Motor neuron (in vitro differentiated cells): ENCODE data around the gene GLYAT. TPM values are rescaled to one million over a fixed set of nuclear protein-coding genes. Genes with fewer than 3 reads are reported as not detected.
"Not testable (repeated sequence)": the region's sequence is repeated elsewhere in the genome, so short reads cannot be mapped to it uniquely, and the experiment has no call there.

Source experiments
- ATAC-seq, 8 experiments: fragments of 200-7000 bp; cut with Tn5 transposase; replicated peaks in 6 of 8; 2 replicates each; pipeline ENCODE4 v1.8.0; 2021; ENCODE audit warnings: mild to moderate bottlenecking in 8 of 8, moderate library complexity in 8 of 8
- H3K27ac ChIP-seq, 2 donors: fragments of 250-450 bp; sonication (Bioruptor Pico); 2 replicates each; pipeline ENCODE4 v1.9.0; 2021; ENCODE audit warnings: antibody characterized with exemption in 2 of 2, mild to moderate bottlenecking in 2 of 2, moderate library complexity in 1 of 2
- H3K4me1 ChIP-seq, 2 donors: fragments of 250-450 bp; sonication (Bioruptor Pico); replicated peaks in 1 of 2; 2 replicates each; pipeline ENCODE4 v1.6.1; 2021; ENCODE audit warnings: antibody characterized with exemption in 2 of 2, mild to moderate bottlenecking in 2 of 2, moderate library complexity in 1 of 2
- H3K4me3 ChIP-seq, 5 donors: fragments of 250-450 bp; sonication (Bioruptor Pico); 2 replicates each; pipeline ENCODE4 v1.9.0; 2021; ENCODE audit warnings: antibody characterized with exemption in 5 of 5, mild to moderate bottlenecking in 5 of 5, moderate library complexity in 4 of 5
- WGBS, 10 experiments: fragments of 450-650 bp; shearing (Covaris generic); methylation state at CpG; one replicate each; pipeline ENCODE4 v1.0.0; 2022; 5-methylcytosine and 5-hydroxymethylcytosine counted together
- in situ Hi-C, 9 experiments: fragments of 400-800 bp; cut with MboI; loops; one replicate each; pipeline ENCODE4 v1.15.0; 2021; ENCODE audit warnings: low sequenced_read_pairs in 9 of 9, low pct_unique_long_range_greater_than_20kb in 2 of 9; ENCODE audit not compliant: unreplicated experiment in 9 of 9
- total RNA-seq, 8 experiments: library from RNA; unstranded; fragments of 300-600 nt; gene quantifications; 2 replicates each; pipeline versions ENCODE4 v1.2.3 to v1.2.4, GENCODE V29; 2022

Gene GLYAT
- total RNA-seq, 8 experiments from 2014 or later: 0.09 to 0.86 (median 0.36) TPM; not detected in 3

- Histone ChIP-seq H3K27ac (no peak overlapping the region), H3K4me1 (no peaks in the 10 kb centered on the region), H3K4me3 (no peak overlapping the region)
- in situ Hi-C loops: no loop called here
- WGBS, 10 experiments: 29 to 100% (median 86%) methylated on average over 1 to 3 of the region's 3 CpGs; no CpG with 5 or more reads in 3 of the 10 experiments
- no peak for ATAC-seq
Observed at GRCh38 chr11:58739725-58740430, 8.1 kb upstream of the GLYAT start.

- no peak overlapping the region for H3K4me3 ChIP-seq
- ATAC-seq: no peak
- 27 to 85% (median 78%) methylated on average over 1 to 4 of the region's 4 CpGs; no CpG with 5 or more reads in 3 of the 10 experiments for WGBS, 10 experiments
- H3K4me1 ChIP-seq: no peaks in the 10 kb centered on the region
- H3K27ac ChIP-seq: no peak overlapping the region
- in situ Hi-C loops: no loop called here
Observed at GRCh38 chr11:58734681-58735490, 3.1 kb upstream of the GLYAT start.

- H3K4me1 ChIP-seq: no peaks in the 10 kb centered on the region
- no peak overlapping the region for H3K27ac ChIP-seq
- no peak overlapping the region for H3K4me3 ChIP-seq
- in situ Hi-C loops: no loop called here
- peak in 1 of 8 experiments; percentile 25 for ATAC-seq
Observed at GRCh38 chr11:58730507-58731089, 1.1 kb downstream of the GLYAT start.

GRCh38 chr11:58727415-58727797 lies 4.3 kb downstream of the GLYAT start:
- in situ Hi-C loops: no loop called here
- no peak overlapping the region for H3K27ac ChIP-seq
- no peak for ATAC-seq
- no peak overlapping the region for H3K4me3 ChIP-seq
- 0 to 100% (median 83%) methylated on average over 1 to 2 of the region's 2 CpGs; no CpG with 5 or more reads in 2 of the 10 experiments for WGBS, 10 experiments
- H3K4me1 ChIP-seq: no peaks in the 10 kb centered on the region

- no peaks in the 10 kb centered on the region for H3K4me1 ChIP-seq
- no peak for ATAC-seq
- no peak overlapping the region for H3K4me3 ChIP-seq
- WGBS, 10 experiments: 20 to 100% (median 66%) methylated on average over 1 to 2 of the region's 2 CpGs; no CpG with 5 or more reads in 1 of the 10 experiments
- in situ Hi-C loops: no loop called here
- no peak overlapping the region for H3K27ac ChIP-seq
Observed at GRCh38 chr11:58726737-58727414, 4.9 kb downstream of the GLYAT start.

- no peak for ATAC-seq
- in situ Hi-C loops: no loop called here
- no peak overlapping the region for H3K4me3 ChIP-seq
- no peak overlapping the region for H3K27ac ChIP-seq
- H3K4me1 ChIP-seq: no peaks in the 10 kb centered on the region
- WGBS, 10 experiments: 10 to 93% (median 72%) methylated on average over 1 to 2 of the region's 2 CpGs
Observed at GRCh38 chr11:58719406-58720117, 12.2 kb downstream of the GLYAT start.

- Histone ChIP-seq H3K4me1 (no peaks in the 10 kb centered on the region), H3K4me3 (no peak overlapping the region), H3K27ac (no peak overlapping the region)
- WGBS, 10 experiments: 0 to 57% (median 25%) methylated on average over 1 of the region's 1 CpG; no CpG with 5 or more reads in 6 of the 10 experiments
- ATAC-seq: no peak
- in situ Hi-C loops: no loop called here
Observed at GRCh38 chr11:58712531-58712930, 19.2 kb downstream of the GLYAT start.

GRCh38 chr11:58711832-58712231 lies 19.9 kb downstream of the GLYAT start:
- in situ Hi-C loops: no loop called here
- Histone ChIP-seq H3K4me3 (no peak overlapping the region), H3K4me1 (no peaks in the 10 kb centered on the region), H3K27ac (no peak overlapping the region)
- WGBS, 10 experiments: 0 to 100% (median 78%) methylated on average over 1 to 2 of the region's 2 CpGs
- no peak for ATAC-seq

- Histone ChIP-seq H3K27ac (no peak overlapping the region), H3K4me1 (no peaks in the 10 kb centered on the region), H3K4me3 (no peak overlapping the region)
- in situ Hi-C loops: no loop called here
- no peak for ATAC-seq
- 6 to 95% (median 82%) methylated on average over 1 to 3 of the region's 3 CpGs; no CpG with 5 or more reads in 1 of the 10 experiments for WGBS, 10 experiments
Observed at GRCh38 chr11:58707767-58708166, 24.0 kb downstream of the GLYAT start.

GRCh38 chr11:58696825-58697224 lies 34.9 kb downstream of the GLYAT start:
- not testable (repeated sequence) for H3K27ac ChIP-seq, H3K4me1 ChIP-seq, ATAC-seq, H3K4me3 ChIP-seq
- in situ Hi-C loops: loop anchor here in 1 of 9 experiments (25.0 kb wide), 1 partner anchor 90 kb away; no protein-coding TSS in a partner anchor
- no CpG with 5 or more reads among the region's 3 CpGs for WGBS, 10 experiments

GRCh38 chr11:58693026-58693425 lies 38.7 kb downstream of the GLYAT start:
- Histone ChIP-seq H3K4me1 (no peaks in the 10 kb centered on the region), H3K27ac (no peak overlapping the region), H3K4me3 (no peak overlapping the region)
- in situ Hi-C loops: loop anchor here in 1 of 9 experiments (25.0 kb wide), 1 partner anchor 94 kb away; no protein-coding TSS in a partner anchor
- WGBS, 10 experiments: 80 to 100% (median 88%) methylated on average over 1 of the region's 1 CpG; no CpG with 5 or more reads in 3 of the 10 experiments
- no peak for ATAC-seq

- 17 to 100% (median 82%) methylated on average over 1 to 4 of the region's 5 CpGs; no CpG with 5 or more reads in 2 of the 10 experiments for WGBS, 10 experiments
Observed at GRCh38 chr11:58691675-58692074, 40.1 kb downstream of the GLYAT start.

More at GRCh38 chr11:58691675-58692074, 40.1 kb downstream of the GLYAT start:
- Histone ChIP-seq H3K4me1 (no peaks in the 10 kb centered on the region), H3K4me3 (no peak overlapping the region), H3K27ac (no peak overlapping the region)
- no peak for ATAC-seq
- in situ Hi-C loops: loop anchor here in 1 of 9 experiments (25.0 kb wide), 1 partner anchor 96 kb away; no protein-coding TSS in a partner anchor
